NT2/D1 (cell line): ENCODE measurements around the gene NDUFA7.

Experiments
- DNase-seq: peaks from one replicate; pipeline ENCODE4 v3.0.0-alpha.2; 2011; ENCODE audit warnings: low read depth, low spot score
- H3K27me3 ChIP-seq: 2 replicates; pipeline ENCODE4 v1.6.0; 2011; ENCODE audit warnings: mild to moderate bottlenecking; ENCODE audit not compliant: insufficient read length, insufficient read depth
- H3K36me3 ChIP-seq: 2 replicates; pipeline ENCODE4 v1.6.1; 2011; ENCODE audit warnings: mild to moderate bottlenecking, low read length, mixed read lengths; ENCODE audit not compliant: insufficient read depth, insufficient read length
- H3K4me1 ChIP-seq: 2 replicates; pipeline ENCODE4 v1.5.1; 2011; ENCODE audit not compliant: insufficient read depth, insufficient read length
- H3K4me3 ChIP-seq: 2 replicates; pipeline ENCODE4 v1.5.1; 2011; ENCODE audit warnings: low read depth; ENCODE audit not compliant: insufficient read length
- H3K9ac ChIP-seq: 2 replicates; pipeline ENCODE4 v1.6.0; 2011; ENCODE audit warnings: low read depth; ENCODE audit not compliant: insufficient read length
- H3K9me3 ChIP-seq: 2 replicates; pipeline ENCODE4 v1.5.1; 2011; ENCODE audit warnings: mild to moderate bottlenecking, low read length; ENCODE audit not compliant: insufficient read depth
- SUZ12 ChIP-seq: IDR thresholded peaks from 2 replicates; pipeline ENCODE4 v1.6.1; 2011; ENCODE audit not compliant: insufficient read length, insufficient read depth; ENCODE audit errors: extremely low read depth
- YY1 ChIP-seq: IDR thresholded peaks from 2 replicates; pipeline ENCODE4 v1.6.1; 2011; ENCODE audit not compliant: insufficient read length, insufficient read depth
- ZNF274 ChIP-seq: IDR thresholded peaks from 2 replicates; pipeline ENCODE4 v1.6.1; 2011; ENCODE audit warnings: mild to moderate bottlenecking, low read depth, low read length

Gene NDUFA7

GRCh38 chr19:8262431-8262830 is 58.7 kb downstream of the NDUFA7 start:
- no peak for TF ChIP-seq YY1
- no peak for TF ChIP-seq ZNF274
- TF ChIP-seq SUZ12, result no peak
- Histone ChIP-seq H3K4me1 (peaks cover 18% of the 10 kb centered on the region), H3K36me3 (peaks cover 41% of the 10 kb centered on the region), H3K27me3 (no peaks in the 10 kb centered on the region), H3K4me3 (no peak overlapping the region), H3K9me3 (no peaks in the 10 kb centered on the region), H3K9ac (no peak overlapping the region)
- DNase-seq, result no peak

- DNase-seq, result no peak
- no peaks in the 10 kb centered on the region for H3K9me3 ChIP-seq
- no peak overlapping the region for H3K4me3 ChIP-seq
- peaks cover 23% of the 10 kb centered on the region for H3K4me1 ChIP-seq
- TF ChIP-seq YY1, result no peak
- TF ChIP-seq ZNF274, result no peak
- TF ChIP-seq SUZ12, result no peak
- no peaks in the 10 kb centered on the region for H3K27me3 ChIP-seq
- H3K36me3 ChIP-seq, result peaks cover 46% of the 10 kb centered on the region
- H3K9ac ChIP-seq, result no peak overlapping the region
Observed at GRCh38 chr19:8261881-8262280, 59.3 kb downstream of the NDUFA7 start.

- no peak for DNase-seq
- no peaks in the 10 kb centered on the region for H3K9me3 ChIP-seq
- TF ChIP-seq SUZ12, result no peak
- TF ChIP-seq ZNF274, result no peak
- TF ChIP-seq YY1, result no peak
- H3K4me1 ChIP-seq, result peaks cover 23% of the 10 kb centered on the region
- no peak overlapping the region for H3K4me3 ChIP-seq
- no peaks in the 10 kb centered on the region for H3K27me3 ChIP-seq
- peaks cover 52% of the 10 kb centered on the region for H3K36me3 ChIP-seq
- no peak overlapping the region for H3K9ac ChIP-seq
Observed at GRCh38 chr19:8261347-8261746, 59.8 kb downstream of the NDUFA7 start.
